ENCODE data around the gene GPC6. TPM values are rescaled to one million over a fixed set of nuclear protein-coding genes. Genes with fewer than 3 reads are reported as not detected.

Gene GPC6
- polyA plus RNA-seq, 2 of the 4 experiments (the other 2 are of a cell fraction), result 8.0 to 14.4 TPM

DNA sequence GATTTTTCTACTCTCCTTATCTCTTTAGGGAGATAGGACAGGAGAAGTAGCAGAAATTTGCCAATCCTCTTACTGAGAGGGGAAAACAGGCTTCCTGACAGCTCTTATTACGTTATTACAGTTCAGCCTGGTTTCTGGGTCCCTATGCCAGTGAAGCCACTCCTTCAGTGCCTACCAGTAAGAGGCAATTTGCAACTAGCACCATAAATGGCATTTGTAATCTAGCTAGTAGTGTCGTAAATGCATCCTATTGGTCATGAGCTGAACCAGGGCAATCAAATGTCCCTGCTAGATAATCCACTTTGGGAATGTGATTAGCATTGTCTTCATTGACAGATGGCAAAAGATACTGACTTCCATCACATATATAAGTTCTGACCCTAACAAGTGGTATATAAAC is 824.1 kb downstream of the GPC6 start:
- no peak for DNase-seq (ENCODE audit: low read depth in 1 of 2, low spot score in 1 of 2)
- WGBS (ENCODE audit: missing lambda C conversion rate), result 78% methylated on average over 2 of the region's 2 CpGs
- FAIRE-seq, result no peak
- no peaks in the 10 kb centered on the region for H3K4me1 ChIP-seq
- H3K4me3 ChIP-seq, result no peak overlapping the region
- ATAC-seq, result no peak
- no peak overlapping the region for H3K27ac ChIP-seq
- H3K9me3 ChIP-seq, result no peaks in the 10 kb centered on the region
- no peak overlapping the region for H3K4me2 ChIP-seq
- ChIA-PET POLR2A (no interaction called here), CTCF (no interaction called here)
- TF ChIP-seq BHLHE40 (IDR thresholded peaks at IDR 0.05; ENCODE audit: low read depth, low read length) (no peak), JUN (IDR thresholded peaks at IDR 0.05) (no peak), ZSCAN20 (CRISPR knock-in tag; IDR thresholded peaks at IDR 0.05) (no peak)
- TF ChIP-seq, protein P1, sequence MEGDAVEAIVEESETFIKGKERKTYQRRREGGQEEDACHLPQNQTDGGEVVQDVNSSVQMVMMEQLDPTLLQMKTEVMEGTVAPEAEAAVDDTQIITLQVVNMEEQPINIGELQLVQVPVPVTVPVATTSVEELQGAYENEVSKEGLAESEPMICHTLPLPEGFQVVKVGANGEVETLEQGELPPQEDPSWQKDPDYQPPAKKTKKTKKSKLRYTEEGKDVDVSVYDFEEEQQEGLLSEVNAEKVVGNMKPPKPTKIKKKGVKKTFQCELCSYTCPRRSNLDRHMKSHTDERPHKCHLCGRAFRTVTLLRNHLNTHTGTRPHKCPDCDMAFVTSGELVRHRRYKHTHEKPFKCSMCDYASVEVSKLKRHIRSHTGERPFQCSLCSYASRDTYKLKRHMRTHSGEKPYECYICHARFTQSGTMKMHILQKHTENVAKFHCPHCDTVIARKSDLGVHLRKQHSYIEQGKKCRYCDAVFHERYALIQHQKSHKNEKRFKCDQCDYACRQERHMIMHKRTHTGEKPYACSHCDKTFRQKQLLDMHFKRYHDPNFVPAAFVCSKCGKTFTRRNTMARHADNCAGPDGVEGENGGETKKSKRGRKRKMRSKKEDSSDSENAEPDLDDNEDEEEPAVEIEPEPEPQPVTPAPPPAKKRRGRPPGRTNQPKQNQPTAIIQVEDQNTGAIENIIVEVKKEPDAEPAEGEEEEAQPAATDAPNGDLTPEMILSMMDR (IDR thresholded peaks at IDR 0.05), result no peak

- no peak overlapping the region for H3K27ac ChIP-seq
- ATAC-seq, result no peak
- WGBS (ENCODE audit: missing lambda C conversion rate), result 64% methylated on average over 11 of the region's 11 CpGs
- no peak for FAIRE-seq
- no peak overlapping the region for H3K4me2 ChIP-seq
- no peak for TF ChIP-seq HEYL (CRISPR knock-in tag; IDR thresholded peaks at IDR 0.05)
- no peak for TF ChIP-seq HOXB5 (CRISPR knock-in tag; IDR thresholded peaks at IDR 0.05)
- no peak for TF ChIP-seq NPAS2 (CRISPR knock-in tag; IDR thresholded peaks at IDR 0.05; ENCODE audit: borderline replicate concordance)
- no peak for TF ChIP-seq ZSCAN20 (CRISPR knock-in tag; IDR thresholded peaks at IDR 0.05)
- TF ChIP-seq HMGXB4 (CRISPR knock-in tag; IDR thresholded peaks at IDR 0.05; ENCODE audit: borderline replicate concordance), result no peak
- no peak for TF ChIP-seq NFE2L2 (conservative IDR thresholded peaks at IDR 0.05; ENCODE audit: low read length)
- TF ChIP-seq CEBPB (IDR thresholded peaks at IDR 0.05), result no peak
- TF ChIP-seq SREBF2 (IDR thresholded peaks at IDR 0.05), result no peak
- no peak for DNase-seq (ENCODE audit: low read depth in 1 of 2, low spot score in 1 of 2)
- no peaks in the 10 kb centered on the region for H3K4me1 ChIP-seq
- no peak overlapping the region for H3K4me3 ChIP-seq
- CTCF ChIA-PET, result no interaction called here
- POLR2A ChIA-PET, result no interaction called here
- no peaks in the 10 kb centered on the region for H3K9me3 ChIP-seq
Observed at GRCh38 chr13:94053986-94054593, 827.5 kb downstream of the GPC6 start.

DNA sequence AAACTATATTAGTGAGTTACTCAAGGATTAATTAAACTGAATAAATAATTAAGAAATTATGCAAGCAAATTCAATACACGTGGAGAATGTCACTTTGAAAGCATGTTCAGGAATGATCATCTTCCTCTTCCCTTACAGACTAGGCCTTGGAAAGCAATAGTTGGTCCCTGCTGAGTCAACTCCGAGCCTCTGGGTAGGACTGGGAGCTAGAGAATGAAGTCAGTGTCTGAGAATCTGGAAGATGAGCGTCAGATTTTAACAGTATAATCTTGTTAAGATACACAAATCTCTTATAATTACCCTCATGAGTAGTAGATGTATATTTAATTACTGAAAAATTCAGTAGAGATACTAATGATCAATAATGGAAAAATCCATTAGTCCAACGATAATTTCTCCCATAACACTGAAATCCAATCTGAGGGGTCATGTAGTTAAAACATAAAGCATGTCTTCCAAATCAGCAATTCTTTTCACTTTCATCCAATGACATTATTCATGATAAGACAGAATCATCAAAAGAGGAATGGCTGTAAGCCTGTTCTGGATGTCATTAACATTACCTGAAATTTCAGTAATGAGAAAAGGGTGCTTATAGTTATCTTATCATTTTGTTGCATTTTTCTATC is 829.9 kb downstream of the GPC6 start:
- ChIA-PET CTCF (no interaction called here), POLR2A (no interaction called here)
- Histone ChIP-seq H3K9me3 (no peaks in the 10 kb centered on the region), H3K4me2 (no peak overlapping the region), H3K27ac (no peak overlapping the region), H3K4me3 (no peak overlapping the region), H3K4me1 (no peaks in the 10 kb centered on the region)
- ATAC-seq, result no peak
- no peak for FAIRE-seq
- 16% methylated on average over 4 of the region's 4 CpGs for WGBS (ENCODE audit: missing lambda C conversion rate)
- no peak for DNase-seq (ENCODE audit: low read depth in 1 of 2, low spot score in 1 of 2)
- TF ChIP-seq E2F6 (IDR thresholded peaks at IDR 0.05; ENCODE audit: borderline replicate concordance, low read depth) (no peak), ZSCAN20 (CRISPR knock-in tag; IDR thresholded peaks at IDR 0.05) (no peak), ZFP36 (IDR thresholded peaks at IDR 0.05; ENCODE audit: borderline replicate concordance, partially characterized antibody) (no peak), RAD21 (conservative IDR thresholded peaks at IDR 0.05 in 1 of 2, IDR thresholded peaks at IDR 0.05 in 1 of 2) (no peak), SMC3 (IDR thresholded peaks at IDR 0.05) (no peak), RARB (CRISPR knock-in tag; IDR thresholded peaks at IDR 0.05) (no peak), ELK1 (IDR thresholded peaks at IDR 0.05; ENCODE audit: low read depth, low read length) (no peak)
- TF ChIP-seq, protein P2, sequence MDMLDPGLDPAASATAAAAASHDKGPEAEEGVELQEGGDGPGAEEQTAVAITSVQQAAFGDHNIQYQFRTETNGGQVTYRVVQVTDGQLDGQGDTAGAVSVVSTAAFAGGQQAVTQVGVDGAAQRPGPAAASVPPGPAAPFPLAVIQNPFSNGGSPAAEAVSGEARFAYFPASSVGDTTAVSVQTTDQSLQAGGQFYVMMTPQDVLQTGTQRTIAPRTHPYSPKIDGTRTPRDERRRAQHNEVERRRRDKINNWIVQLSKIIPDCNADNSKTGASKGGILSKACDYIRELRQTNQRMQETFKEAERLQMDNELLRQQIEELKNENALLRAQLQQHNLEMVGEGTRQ (IDR thresholded peaks at IDR 0.05), result no peak
- TF ChIP-seq, protein P3, sequence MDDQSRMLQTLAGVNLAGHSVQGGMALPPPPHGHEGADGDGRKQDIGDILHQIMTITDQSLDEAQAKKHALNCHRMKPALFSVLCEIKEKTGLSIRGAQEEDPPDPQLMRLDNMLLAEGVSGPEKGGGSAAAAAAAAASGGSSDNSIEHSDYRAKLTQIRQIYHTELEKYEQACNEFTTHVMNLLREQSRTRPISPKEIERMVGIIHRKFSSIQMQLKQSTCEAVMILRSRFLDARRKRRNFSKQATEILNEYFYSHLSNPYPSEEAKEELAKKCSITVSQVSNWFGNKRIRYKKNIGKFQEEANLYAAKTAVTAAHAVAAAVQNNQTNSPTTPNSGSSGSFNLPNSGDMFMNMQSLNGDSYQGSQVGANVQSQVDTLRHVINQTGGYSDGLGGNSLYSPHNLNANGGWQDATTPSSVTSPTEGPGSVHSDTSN (IDR thresholded peaks at IDR 0.05), result no peak

All from A549 (cell line).